OCI-LY3 (cell line): Measurements from ENCODE around the gene TIAM2.

Experiments used
- H2AFZ ChIP-seq: fragments of 200-600, 300-600 bp; shearing (Covaris generic); 2 replicates; pipeline ENCODE4 v1.6.0; 2014; ENCODE audit warnings: antibody characterized with exemption, low read depth, low read length
- H3K27ac ChIP-seq: fragments of 200-600, 300-600 bp; sonication (generic); 2 replicates; pipeline ENCODE4 v1.5.1; 2014; ENCODE audit warnings: mild to moderate bottlenecking, low read length, moderate library complexity, mixed read lengths
- H3K27me3 ChIP-seq: fragments of 200-600, 300-600 bp; sonication (generic); 2 replicates; pipeline ENCODE4 v1.6.1; 2014; ENCODE audit warnings: low read depth, low read length, mixed read lengths
- H3K36me3 ChIP-seq: fragments of 200-600, 300-600 bp; sonication (generic); replicated peaks from 2 replicates; pipeline ENCODE3; 2014; ENCODE audit warnings: low read depth, low read length, mixed read lengths
- H3K4me1 ChIP-seq: fragments of 300-600, 200-600 bp; sonication (generic); 2 replicates; pipeline ENCODE4 v1.6.1; 2014; ENCODE audit warnings: low read length, mixed read lengths
- H3K4me2 ChIP-seq: fragments of 200-600, 300-600 bp; sonication (generic); 2 replicates; pipeline ENCODE4 v1.6.1; 2014; ENCODE audit warnings: low read length, mixed read lengths
- H3K4me3 ChIP-seq: fragments of 300-600, 200-600 bp; sonication (generic); 2 replicates; pipeline ENCODE4 v1.5.1; 2014; ENCODE audit warnings: antibody characterized with exemption, mild to moderate bottlenecking, low read length, moderate library complexity
- H3K79me2 ChIP-seq: fragments of 300-600, 200-600 bp; shearing (Covaris generic); 2 replicates; pipeline ENCODE4 v1.6.1; 2014; ENCODE audit warnings: mild to moderate bottlenecking, low read length, mixed read lengths
- H3K9ac ChIP-seq: fragments of 300-600, 200-600 bp; shearing (Covaris generic); 2 replicates; pipeline ENCODE4 v1.6.0; 2014; ENCODE audit warnings: mild to moderate bottlenecking, low read length, moderate library complexity
- H3K9me3 ChIP-seq: fragments of 200-600, 300-600 bp; shearing (Covaris generic); 2 replicates; pipeline ENCODE4 v1.6.1; 2014; ENCODE audit warnings: low read length, mixed read lengths; ENCODE audit not compliant: insufficient read depth
- H4K20me1 ChIP-seq: fragments of 200-600, 300-600 bp; sonication (generic); 2 replicates; pipeline ENCODE4 v1.6.1; 2016; ENCODE audit warnings: low read length, mixed read lengths; ENCODE audit not compliant: insufficient read depth
- EZH2phosphoT487 ChIP-seq: fragments of 200-600 bp; shearing (Covaris generic); IDR thresholded peaks from 2 replicates; pipeline ENCODE4 v1.6.1; 2018; ENCODE audit warnings: antibody characterized with exemption, mixed run types, low read depth
- TF ChIP-seq, protein P1 (sequence below): fragments of 200-600, 300-600 bp; sonication (generic); IDR thresholded peaks from 2 replicates; pipeline ENCODE4 v1.5.1; 2014; ENCODE audit warnings: antibody characterized with exemption, low read length, low read depth

TIAM2 gene

GRCh38 chr6:155143029-155143577, 148.0 kb downstream of the TIAM2 start:
- TF ChIP-seq, protein P1, sequence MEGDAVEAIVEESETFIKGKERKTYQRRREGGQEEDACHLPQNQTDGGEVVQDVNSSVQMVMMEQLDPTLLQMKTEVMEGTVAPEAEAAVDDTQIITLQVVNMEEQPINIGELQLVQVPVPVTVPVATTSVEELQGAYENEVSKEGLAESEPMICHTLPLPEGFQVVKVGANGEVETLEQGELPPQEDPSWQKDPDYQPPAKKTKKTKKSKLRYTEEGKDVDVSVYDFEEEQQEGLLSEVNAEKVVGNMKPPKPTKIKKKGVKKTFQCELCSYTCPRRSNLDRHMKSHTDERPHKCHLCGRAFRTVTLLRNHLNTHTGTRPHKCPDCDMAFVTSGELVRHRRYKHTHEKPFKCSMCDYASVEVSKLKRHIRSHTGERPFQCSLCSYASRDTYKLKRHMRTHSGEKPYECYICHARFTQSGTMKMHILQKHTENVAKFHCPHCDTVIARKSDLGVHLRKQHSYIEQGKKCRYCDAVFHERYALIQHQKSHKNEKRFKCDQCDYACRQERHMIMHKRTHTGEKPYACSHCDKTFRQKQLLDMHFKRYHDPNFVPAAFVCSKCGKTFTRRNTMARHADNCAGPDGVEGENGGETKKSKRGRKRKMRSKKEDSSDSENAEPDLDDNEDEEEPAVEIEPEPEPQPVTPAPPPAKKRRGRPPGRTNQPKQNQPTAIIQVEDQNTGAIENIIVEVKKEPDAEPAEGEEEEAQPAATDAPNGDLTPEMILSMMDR: no peak
- TF ChIP-seq EZH2phosphoT487: no peak
- H3K4me2 ChIP-seq: peak overlapping the region; percentile 43
- H2AFZ ChIP-seq: peak overlapping the region; percentile 54; the same call in 1 of the 2 replicates
- no peak overlapping the region for H3K27ac ChIP-seq
- H3K9ac ChIP-seq: no peak overlapping the region
- no peaks in the 10 kb centered on the region for H3K79me2 ChIP-seq
- H3K36me3 ChIP-seq: no peaks in the 10 kb centered on the region
- H3K4me3 ChIP-seq: no peak overlapping the region
- H3K9me3 ChIP-seq: no peaks in the 10 kb centered on the region
- H3K4me1 ChIP-seq: peaks cover 8% of the 10 kb centered on the region; the same call in 1 of the 2 replicates
- H3K27me3 ChIP-seq: no peaks in the 10 kb centered on the region
- H4K20me1 ChIP-seq: no peaks in the 10 kb centered on the region

GRCh38 chr6:155143578-155144106, 148.5 kb downstream of the TIAM2 start:
- no peaks in the 10 kb centered on the region for H4K20me1 ChIP-seq
- no peaks in the 10 kb centered on the region for H3K27me3 ChIP-seq
- H3K4me1 ChIP-seq: peaks cover 8% of the 10 kb centered on the region; the same call in 1 of the 2 replicates
- no peaks in the 10 kb centered on the region for H3K79me2 ChIP-seq
- no peak overlapping the region for H3K27ac ChIP-seq
- peak overlapping the region; percentile 43 for H3K4me2 ChIP-seq
- H3K9ac ChIP-seq: no peak overlapping the region
- H3K9me3 ChIP-seq: no peaks in the 10 kb centered on the region
- no peak for TF ChIP-seq EZH2phosphoT487
- TF ChIP-seq, protein P1: no peak
- H2AFZ ChIP-seq: peak overlapping the region; percentile 54; the same call in 1 of the 2 replicates
- no peak overlapping the region for H3K4me3 ChIP-seq
- H3K36me3 ChIP-seq: no peaks in the 10 kb centered on the region

DNA sequence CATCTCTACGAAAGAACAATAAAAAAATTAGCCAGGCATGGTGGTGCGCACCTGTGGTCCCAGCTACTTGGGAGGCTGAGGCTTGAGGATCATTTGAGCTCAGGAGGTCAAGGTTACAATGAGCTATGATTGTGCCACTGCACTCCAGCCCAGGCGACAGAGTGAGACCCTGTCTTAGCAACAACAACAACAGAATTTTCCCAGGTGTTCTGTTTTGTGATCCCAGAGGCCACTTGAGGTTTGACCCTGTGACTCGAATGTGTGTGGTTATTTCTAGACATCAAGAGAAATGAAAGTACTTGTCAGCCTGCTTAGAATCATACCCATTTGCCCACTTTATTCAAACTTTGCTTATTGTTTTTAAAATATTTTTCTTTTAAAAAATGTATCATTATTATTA, 151.1 kb downstream of the TIAM2 start:
- Histone ChIP-seq H3K9ac (no peak overlapping the region), H3K9me3 (no peaks in the 10 kb centered on the region), H2AFZ (no peak overlapping the region), H3K27ac (no peak overlapping the region), H3K4me1 (peaks cover 8% of the 10 kb centered on the region; the same call in 1 of the 2 replicates), H3K79me2 (no peaks in the 10 kb centered on the region), H3K4me3 (no peak overlapping the region), H3K36me3 (no peaks in the 10 kb centered on the region), H4K20me1 (no peaks in the 10 kb centered on the region), H3K27me3 (no peaks in the 10 kb centered on the region), H3K4me2 (no peak overlapping the region)
- TF ChIP-seq, protein P1: no peak

DNA sequence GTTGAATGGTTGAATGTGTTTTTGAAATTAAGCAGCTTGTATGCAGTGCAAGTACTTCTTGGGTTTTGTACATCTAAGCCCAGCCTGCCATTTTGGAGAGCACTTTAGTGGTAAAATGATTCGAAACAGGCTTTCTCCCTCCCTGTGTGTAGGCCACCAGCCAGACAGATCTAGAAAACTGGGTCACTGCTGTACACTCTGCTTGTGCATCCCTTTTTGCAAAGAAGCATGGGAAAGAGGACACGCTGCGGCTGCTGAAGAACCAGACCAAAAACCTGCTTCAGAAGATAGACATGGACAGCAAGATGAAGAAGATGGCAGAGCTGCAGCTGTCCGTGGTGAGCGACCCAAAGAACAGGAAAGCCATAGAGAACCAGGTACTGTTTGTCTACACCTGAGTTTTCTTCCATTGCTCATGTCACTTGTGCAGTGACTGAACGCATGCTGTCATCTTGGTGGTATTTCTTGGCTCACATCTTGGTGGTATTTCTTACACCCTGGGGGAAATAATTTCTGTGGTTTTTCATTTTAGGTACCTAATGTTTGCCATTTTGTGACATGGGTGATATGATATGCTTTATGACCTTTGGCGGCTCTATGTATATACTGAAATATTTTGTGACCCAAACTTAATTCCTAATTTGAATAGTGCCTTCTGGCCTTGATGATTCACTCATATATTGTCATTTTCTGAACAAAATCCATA, 153.0 kb downstream of the TIAM2 start:
- no peak overlapping the region for H2AFZ ChIP-seq
- H3K36me3 ChIP-seq: no peaks in the 10 kb centered on the region
- TF ChIP-seq EZH2phosphoT487: no peak
- TF ChIP-seq, protein P1: no peak
- no peak overlapping the region for H3K4me2 ChIP-seq
- no peaks in the 10 kb centered on the region for H3K79me2 ChIP-seq
- H3K4me1 ChIP-seq: peaks cover 5% of the 10 kb centered on the region; the same call in 1 of the 2 replicates
- no peak overlapping the region for H3K27ac ChIP-seq
- no peaks in the 10 kb centered on the region for H4K20me1 ChIP-seq
- H3K4me3 ChIP-seq: no peak overlapping the region
- H3K9ac ChIP-seq: no peak overlapping the region
- no peaks in the 10 kb centered on the region for H3K27me3 ChIP-seq
- no peaks in the 10 kb centered on the region for H3K9me3 ChIP-seq
